Endothelial cell of umbilical vein (primary cell): ENCODE data around the gene IBA57.

ENCODE experiments used
- CTCF ChIP-seq, 2 donors: IDR thresholded peaks; 1 replicate in 1 of 2; 2 replicates in 1 of 2; pipeline ENCODE4 v1.5.1; 2011; ENCODE audit warnings: low read length in 2 of 2, mild to moderate bottlenecking in 2 of 2, moderate library complexity in 2 of 2, control low read depth in 1 of 2, inconsistent platforms in 1 of 2, low read depth in 1 of 2; ENCODE audit not compliant: insufficient read depth in 1 of 2; ENCODE audit errors: extremely low read depth in 1 of 2
- POLR2A ChIP-seq: IDR thresholded peaks from 2 replicates; pipeline ENCODE4 v1.6.1; 2012; ENCODE audit warnings: low read depth, mild to moderate bottlenecking, control low read depth, low read length
- POLR2AphosphoS5 ChIP-seq: IDR thresholded peaks from 2 replicates; pipeline ENCODE4 v1.6.1; 2012; ENCODE audit warnings: low read depth, mild to moderate bottlenecking, control low read depth, low read length, moderate library complexity; ENCODE audit not compliant: insufficient read depth

- TF ChIP-seq POLR2A (no peak), POLR2AphosphoS5 (no peak), CTCF (IDR thresholded peaks at IDR 0.05; ENCODE audit: extremely low read depth in 1 of 2, insufficient read depth in 1 of 2, low read depth in 1 of 2, low read length in 2 of 2) (no peak)
Measured at GRCh38 chr1:228176461-228177182, 11.0 kb downstream of the IBA57 start.
